GM23338 (cell line): ENCODE measurements around the gene PPP2R1B.

ENCODE experiments used
- EZH2 ChIP-seq: fragments of 200-600 bp; sonication (generic); IDR thresholded peaks from one replicate; pipeline ENCODE4 v1.8.0; 2017; ENCODE audit warnings: antibody characterized with exemption, mild to moderate bottlenecking, low read depth; ENCODE audit not compliant: unreplicated experiment
- EZH2phosphoT487 ChIP-seq: fragments of 200-600 bp; sonication (generic); IDR thresholded peaks from one replicate; pipeline ENCODE4 v1.8.1; 2018; ENCODE audit warnings: antibody characterized with exemption; ENCODE audit not compliant: unreplicated experiment
- POLR2AphosphoS5 ChIP-seq: IDR thresholded peaks from 2 replicates; pipeline ENCODE4 v1.6.1; 2016; ENCODE audit warnings: antibody characterized with exemption, low read depth
- TF ChIP-seq, protein P1 (sequence below), 2 experiments: fragments of 200-600 bp in 1 of 2; sonication (generic) in 1 of 2; conservative IDR thresholded peaks; 2 replicates each; pipeline versions ENCODE4 v1.5.1 to v1.6.1; 2016 to 2017; ENCODE audit warnings: antibody characterized with exemption in 2 of 2, low read depth in 2 of 2, mild to moderate bottlenecking in 2 of 2, moderate library complexity in 1 of 2

DNA sequence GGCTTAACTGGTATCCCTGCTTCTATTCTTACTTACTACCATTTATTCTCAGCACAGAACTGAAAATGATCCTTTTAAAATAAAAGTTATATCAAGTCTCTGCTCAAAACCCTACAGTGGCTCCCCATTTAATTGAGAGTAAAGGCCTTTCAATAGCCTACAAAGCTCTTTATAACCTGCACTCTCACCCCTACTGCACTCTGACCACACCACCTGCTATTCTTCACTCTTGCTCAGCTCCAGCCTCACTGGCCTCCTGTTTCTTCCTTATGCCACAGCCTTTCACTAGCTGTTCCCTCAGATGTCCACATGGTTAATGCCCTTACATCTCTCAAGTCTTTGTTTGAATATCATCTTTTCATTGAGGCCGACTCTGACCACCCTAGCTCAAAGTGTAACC is 40.9 kb upstream of the PPP2R1B start:
- no peak for TF ChIP-seq EZH2
- TF ChIP-seq, protein P1, sequence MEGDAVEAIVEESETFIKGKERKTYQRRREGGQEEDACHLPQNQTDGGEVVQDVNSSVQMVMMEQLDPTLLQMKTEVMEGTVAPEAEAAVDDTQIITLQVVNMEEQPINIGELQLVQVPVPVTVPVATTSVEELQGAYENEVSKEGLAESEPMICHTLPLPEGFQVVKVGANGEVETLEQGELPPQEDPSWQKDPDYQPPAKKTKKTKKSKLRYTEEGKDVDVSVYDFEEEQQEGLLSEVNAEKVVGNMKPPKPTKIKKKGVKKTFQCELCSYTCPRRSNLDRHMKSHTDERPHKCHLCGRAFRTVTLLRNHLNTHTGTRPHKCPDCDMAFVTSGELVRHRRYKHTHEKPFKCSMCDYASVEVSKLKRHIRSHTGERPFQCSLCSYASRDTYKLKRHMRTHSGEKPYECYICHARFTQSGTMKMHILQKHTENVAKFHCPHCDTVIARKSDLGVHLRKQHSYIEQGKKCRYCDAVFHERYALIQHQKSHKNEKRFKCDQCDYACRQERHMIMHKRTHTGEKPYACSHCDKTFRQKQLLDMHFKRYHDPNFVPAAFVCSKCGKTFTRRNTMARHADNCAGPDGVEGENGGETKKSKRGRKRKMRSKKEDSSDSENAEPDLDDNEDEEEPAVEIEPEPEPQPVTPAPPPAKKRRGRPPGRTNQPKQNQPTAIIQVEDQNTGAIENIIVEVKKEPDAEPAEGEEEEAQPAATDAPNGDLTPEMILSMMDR (conservative IDR thresholded peaks at IDR 0.05; ENCODE audit: low read depth in 2 of 2) = no peak
- TF ChIP-seq POLR2AphosphoS5 = no peak
- TF ChIP-seq EZH2phosphoT487 = no peak
